Activated CD8-positive, alpha-beta memory T cell treated with anti-CD3 and anti-CD28 coated beads for 1 hour (primary cell): Measurements from ENCODE around the gene ENTR1.
A peak's percentile ranks its signal among the peaks of the same experiment; 100 is the strongest.
"Not testable (repeated sequence)": the region's sequence is repeated elsewhere in the genome, so short reads cannot be mapped to it uniquely, and the experiment has no call there.

Experiments used
- DNase-seq, 2 donors: peaks; one replicate each; pipeline ENCODE4 v3.0.0-alpha.2; 2020; ENCODE audit warnings: low read depth in 1 of 2; ENCODE audit errors: extremely low read depth in 1 of 2

The ENTR1 gene

DNA sequence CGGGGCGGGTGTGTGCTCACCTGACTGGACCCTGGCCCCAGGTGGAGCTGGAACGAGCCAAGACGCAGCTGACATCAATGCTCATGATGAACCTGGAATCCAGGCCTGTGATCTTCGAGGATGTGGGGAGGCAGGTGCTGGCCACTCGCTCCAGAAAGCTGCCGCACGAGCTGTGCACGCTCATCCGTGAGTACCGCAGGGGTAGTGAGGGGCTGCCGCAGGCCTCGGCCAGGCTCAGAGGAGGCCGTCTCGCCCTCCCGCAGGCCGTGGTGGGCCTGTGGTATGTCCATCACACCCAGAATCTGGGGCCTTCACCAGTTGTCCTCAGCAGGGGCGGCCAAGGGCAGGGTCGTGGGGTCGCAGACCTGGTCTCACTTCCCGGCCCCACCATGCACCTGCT is 11.4 kb upstream of the ENTR1 start:
- DNase-seq = no peak

- DNase-seq = no peak
Observed at GRCh38 chr9:136419092-136419420, 8.6 kb upstream of the ENTR1 start.

DNA sequence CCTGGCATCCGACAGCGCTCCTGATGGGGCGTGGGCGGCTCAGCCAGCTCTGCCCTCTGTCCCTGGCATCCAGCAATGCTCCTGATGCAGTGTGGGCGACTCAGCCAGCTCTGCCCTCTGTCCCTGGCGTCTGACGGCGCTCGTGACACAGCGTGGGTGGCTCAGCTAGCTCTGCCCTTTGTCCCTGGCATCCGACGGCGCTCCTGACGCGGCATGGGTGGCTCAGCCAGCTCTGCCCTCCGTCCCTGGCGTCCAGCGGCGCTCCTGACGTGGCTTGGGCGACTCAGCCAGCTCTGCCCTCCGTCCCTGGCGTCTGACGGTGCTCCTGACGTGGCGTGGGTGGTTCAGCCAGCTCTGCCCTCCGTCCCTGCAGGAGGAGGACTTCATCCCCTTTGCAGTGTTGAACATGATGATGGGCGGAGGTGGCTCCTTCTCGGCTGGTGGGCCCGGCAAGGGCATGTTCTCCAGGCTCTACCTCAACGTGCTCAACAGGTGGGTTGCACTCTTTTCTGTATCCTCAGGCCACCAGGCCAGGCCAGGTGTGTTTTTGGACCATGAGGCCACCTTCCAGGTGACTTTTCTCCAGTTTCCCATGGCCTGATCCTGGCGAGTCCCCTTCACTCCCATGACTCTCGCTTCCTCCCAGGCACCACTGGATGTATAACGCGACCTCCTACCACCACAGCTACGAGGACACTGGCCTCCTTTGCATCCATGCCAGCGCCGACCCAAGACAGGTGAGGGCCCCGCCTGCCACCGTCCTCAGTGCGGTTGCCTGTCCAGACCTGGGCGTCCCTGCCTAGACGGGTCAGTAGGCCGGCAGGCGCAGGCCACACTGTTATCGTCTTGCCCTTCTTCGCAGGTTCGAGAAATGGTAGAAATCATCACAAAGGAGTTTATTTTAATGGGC is 8.0 kb upstream of the ENTR1 start:
- DNase-seq = no peak

DNA sequence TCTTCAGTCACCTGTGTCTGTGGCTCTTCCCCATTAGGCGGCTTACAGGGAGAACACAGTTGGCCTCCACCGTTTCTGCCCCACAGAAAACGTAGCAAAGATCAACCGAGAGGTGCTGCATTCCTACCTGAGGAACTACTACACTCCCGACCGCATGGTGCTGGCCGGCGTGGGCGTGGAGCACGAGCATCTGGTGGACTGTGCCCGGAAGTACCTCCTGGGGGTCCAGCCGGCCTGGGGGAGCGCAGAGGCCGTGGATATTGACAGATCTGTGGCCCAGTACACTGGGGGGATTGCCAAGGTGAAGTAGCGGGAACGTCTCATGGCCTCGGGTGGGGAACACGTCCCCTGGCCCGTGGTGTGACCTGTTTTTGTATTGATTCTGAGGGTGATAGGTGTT is 6.5 kb upstream of the ENTR1 start:
- DNase-seq = no peak

DNA sequence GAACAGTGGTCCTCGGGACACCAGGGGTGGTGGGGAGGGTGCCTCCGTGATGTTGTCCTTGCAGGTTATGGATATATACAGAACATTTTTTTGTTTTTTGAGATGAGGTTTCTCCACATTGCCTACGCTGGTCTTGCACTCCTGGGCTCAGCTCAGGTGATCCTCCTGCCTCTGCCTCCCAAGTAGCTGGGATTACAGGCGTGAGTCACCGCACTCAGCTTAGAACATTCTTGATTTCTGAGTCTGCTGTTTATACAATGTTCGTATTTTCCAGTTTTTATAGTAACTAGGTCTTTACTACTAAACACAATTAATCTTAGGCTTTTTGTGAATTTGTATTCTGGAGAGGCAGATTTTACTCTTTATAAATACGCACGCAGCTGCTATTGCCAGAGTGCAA is 6.0 kb upstream of the ENTR1 start:
- DNase-seq = no peak

DNA sequence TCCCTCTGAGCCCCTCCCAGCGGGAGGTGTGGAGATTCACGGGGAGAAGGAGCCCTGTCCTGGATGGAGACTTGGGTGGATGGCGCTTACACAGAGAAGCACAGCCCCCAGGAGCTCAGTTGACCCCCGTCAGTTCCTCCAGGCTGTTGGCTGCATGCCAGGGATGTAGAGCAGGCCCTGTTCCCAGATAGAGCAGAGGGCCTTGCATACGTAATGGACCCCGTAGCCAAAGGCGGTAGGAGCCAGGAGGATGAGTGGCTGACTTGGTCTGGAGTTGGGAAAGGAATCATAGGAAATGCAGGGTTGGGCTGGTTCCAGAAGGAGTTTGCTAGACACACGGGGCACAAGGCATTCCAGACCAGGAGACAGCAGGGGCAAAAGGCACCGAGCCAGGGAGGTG is 2.5 kb upstream of the ENTR1 start:
- no peak for DNase-seq

- DNase-seq = no peak
Observed at GRCh38 chr9:136411378-136411777, 964 bp upstream of the ENTR1 start.

DNA sequence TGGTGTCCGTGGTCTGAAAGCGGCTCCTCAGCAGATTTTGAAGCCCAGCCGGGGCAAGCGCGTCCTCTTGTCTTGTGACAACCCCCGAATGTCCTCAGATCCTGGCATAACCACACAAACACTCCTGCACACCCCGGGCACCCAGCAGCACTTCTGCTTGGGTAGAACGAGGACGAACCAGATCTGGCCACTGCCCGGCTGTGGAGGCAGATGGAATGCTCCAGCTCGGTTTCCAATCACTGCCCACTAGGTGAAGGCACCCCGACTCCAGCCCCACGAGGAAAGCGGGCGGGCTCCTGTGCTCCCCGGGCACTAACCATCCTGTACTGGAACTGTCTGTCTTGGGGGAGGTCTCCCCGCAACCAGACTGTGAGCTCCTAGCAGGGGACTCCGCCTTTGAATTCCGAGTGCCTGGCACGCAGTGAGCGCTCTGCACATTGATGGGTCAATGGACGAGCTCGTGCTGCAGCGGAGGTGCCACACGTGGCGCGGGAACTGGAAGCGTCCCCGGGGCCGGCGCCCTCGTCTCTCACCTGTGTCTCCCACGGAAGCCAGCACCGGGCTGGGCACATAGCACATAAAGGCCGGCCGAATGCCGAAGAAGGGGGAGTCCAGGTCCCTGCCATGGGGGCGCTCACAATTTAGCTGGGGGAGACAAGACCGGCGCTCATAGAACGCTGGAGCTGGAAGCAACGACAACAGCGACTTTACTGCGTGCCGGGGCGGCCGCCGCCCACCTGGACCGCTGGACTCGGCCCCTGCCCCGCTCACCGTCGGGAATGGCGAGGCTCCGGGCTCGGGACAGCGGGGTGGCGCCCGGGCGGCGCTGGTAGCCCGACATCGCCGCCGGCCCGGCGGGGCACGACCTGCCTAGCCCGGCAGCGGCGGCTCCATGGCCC is 608 bp downstream of the ENTR1 start:
- no peak for DNase-seq

- DNase-seq = no peak
Observed at GRCh38 chr9:136407911-136408310, 2.5 kb downstream of the ENTR1 start.

- DNase-seq = not testable (repeated sequence)
Observed at GRCh38 chr9:136407061-136407460, 3.4 kb downstream of the ENTR1 start.

DNA sequence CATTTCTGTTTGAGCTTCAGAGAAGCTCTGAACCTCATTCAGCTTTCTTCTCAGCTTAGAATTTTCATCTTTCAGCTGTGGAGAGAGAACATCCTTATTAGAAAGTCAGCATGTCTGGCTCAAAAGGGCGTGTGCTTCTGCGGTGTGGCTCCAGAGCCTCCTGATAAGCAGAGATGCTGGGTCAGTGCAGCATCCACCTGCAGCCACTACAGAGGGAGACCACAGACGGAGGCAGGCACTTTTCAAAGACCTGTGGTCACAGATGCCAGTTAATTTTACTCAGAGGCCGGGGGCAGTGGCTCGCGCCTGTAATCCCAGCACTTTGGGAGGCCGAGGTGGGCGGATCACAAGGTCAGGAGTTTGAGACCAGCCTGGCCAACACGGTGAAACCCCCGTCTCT is 4.5 kb downstream of the ENTR1 start:
- not testable (repeated sequence) for DNase-seq

GRCh38 chr9:136405481-136405880 is 4.9 kb downstream of the ENTR1 start:
- DNase-seq = no peak

DNA sequence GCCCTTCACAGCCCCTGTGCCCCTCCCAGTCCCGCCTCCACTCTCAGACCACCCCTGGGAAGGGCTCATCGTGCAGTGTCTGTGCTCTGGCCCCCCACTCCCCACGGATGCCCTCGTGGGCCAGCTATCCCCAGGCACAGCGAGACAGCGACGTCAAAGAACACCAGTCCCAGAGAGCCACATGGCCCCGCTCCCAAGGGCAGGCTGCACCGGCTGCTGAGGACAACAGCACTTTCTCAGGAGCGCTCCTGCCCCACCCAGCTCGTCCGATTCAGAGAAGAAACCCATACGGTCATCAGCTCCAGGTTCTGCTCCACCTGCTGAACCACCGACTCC is 5.6 kb downstream of the ENTR1 start:
- DNase-seq = no peak

GRCh38 chr9:136403915-136404800 is 6.3 kb downstream of the ENTR1 start:
- DNase-seq = no peak

GRCh38 chr9:136403538-136403914 is 6.9 kb downstream of the ENTR1 start:
- peak; percentile 37 to 44 for DNase-seq

DNA sequence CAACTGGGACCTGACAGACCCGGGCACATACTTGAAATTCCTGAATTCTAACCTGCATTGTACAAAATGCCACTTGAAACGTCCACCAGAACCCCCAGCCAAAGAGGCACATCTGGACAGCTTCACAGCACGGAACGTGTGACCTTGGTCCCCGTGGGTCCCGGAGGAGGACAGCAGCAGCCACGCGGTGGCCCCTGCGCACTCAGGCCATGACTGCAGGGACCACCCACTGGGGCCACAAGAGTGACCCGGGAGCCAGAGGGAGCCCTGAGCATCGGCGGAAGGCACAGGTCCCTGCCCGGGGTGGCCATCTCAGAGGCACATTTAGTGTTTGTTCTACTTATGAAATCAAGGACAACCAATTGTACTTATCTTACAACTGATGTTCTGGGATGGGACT is 8.3 kb downstream of the ENTR1 start:
- no peak for DNase-seq

DNA sequence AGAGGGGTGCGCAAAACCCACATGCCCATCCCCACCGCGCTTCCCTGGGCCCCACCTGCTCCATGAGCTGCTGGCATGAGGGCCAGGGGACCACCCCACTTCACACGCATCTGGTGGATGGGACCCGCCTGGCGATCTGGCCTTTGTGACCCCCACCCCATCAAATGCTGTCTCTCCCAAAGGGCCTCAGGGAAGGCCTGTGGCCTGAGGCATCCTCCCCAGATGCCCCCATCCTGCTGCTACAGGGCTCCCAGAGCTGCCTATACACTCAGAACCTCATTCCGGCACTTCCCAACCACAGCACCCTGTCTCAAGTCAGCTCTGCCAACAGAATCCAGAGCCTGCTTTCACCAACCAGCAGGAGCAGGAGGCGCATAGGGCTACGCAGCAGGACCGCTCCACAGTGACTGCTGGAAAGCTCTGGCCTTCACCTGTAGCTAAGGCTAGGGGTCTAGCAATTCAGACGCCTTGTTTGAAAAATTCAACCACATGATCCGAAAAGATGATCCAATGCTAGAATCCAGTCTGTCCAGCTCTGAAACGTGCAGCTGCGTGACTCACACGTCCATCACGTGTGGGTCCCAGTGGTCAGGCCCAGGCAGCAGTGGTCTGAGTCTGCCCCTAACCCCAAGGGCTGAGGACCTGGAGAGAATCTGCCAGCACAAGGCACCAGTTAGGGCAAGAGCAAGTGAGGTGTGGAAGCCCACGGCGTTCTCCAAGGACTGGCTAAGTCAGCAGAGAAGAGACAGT is 9.1 kb downstream of the ENTR1 start:
- DNase-seq = no peak

DNA sequence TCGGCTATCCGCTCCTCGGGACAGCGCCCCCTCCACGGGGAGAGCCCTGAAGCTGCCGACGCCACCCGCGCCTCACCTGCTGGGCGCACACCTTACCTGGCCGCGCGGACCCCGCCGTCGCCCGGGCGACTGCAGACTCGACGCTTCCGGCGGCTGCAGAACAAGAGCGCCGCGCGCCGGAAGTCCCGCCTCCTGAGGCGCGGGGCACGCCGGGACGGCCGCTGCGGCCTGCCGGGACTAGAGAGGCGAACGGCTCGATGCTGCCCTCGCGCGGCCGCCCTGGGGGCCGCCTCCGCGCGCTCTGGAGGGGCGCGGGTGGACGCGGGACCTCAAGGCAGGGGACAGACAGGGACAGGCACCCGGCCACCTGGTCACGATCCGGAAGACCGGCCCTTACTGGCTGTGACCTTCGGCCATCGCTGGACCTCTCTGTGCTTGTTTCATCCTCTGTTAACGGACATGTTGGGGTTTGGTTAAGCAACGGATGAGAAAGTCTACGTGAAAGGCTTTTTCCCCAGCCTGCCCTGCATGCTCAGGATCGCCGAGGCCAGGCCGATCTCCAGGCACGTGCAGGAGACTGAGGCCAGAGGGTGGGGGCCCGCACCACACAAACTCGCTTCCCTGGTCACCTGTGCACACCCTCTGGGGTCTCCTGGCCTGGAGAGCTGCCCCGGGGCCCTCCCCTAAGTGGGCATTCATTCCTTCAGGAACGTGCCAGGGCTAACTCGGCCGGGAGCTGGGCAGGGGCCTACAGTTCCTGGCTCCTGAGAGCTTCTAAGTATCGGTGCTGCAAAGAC is 10.2 kb downstream of the ENTR1 start, which contains the start of gene SNAPC4:
Gene SNAPC4, minus strand, starts transcription at position 133 of the 797 bp plus-strand sequence. CDS start 1,742 bp downstream, outside the sequence.
- DNase-seq = peak; percentile 44 to 78
